Lung (tissue), 12 donors: ENCODE measurements around the gene IL17RD. TPM values are rescaled to one million over a fixed set of nuclear protein-coding genes. Genes with fewer than 3 reads are reported as not detected.

Experiments used
- ATAC-seq: fragments of 200-7000 bp; cut with Tn5 transposase; one replicate; pipeline ENCODE4 v1.9.1; 2020; ENCODE audit warnings: moderate number of reproducible peaks; ENCODE audit not compliant: insufficient read depth, low FRiP score
- DNase-seq, 3 donors: peaks; one replicate each; pipeline ENCODE4 v3.0.0-alpha.2; 2013 to 2017
- H3K27ac ChIP-seq, 2 donors: one replicate each; pipeline ENCODE4 v1.5.1; 2013; ENCODE audit warnings: mild to moderate bottlenecking in 2 of 2, moderate library complexity in 2 of 2, control low read depth in 1 of 2, inconsistent platforms in 1 of 2, low read depth in 1 of 2, low read length in 1 of 2
- H3K27me3 ChIP-seq, 3 donors: one replicate each; pipeline ENCODE4 v1.5.1; 2013; ENCODE audit warnings: low read length in 2 of 3; ENCODE audit not compliant: control insufficient read depth in 3 of 3, insufficient read depth in 3 of 3
- H3K36me3 ChIP-seq, 4 donors: one replicate each; pipeline ENCODE4 v1.5.1; 2013; ENCODE audit warnings: low read length in 4 of 4, mild to moderate bottlenecking in 1 of 4, moderate library complexity in 1 of 4; ENCODE audit not compliant: control insufficient read depth in 4 of 4, insufficient read depth in 4 of 4
- H3K4me1 ChIP-seq, 5 donors: one replicate each; pipeline ENCODE4 v1.5.1; 2013; ENCODE audit warnings: low read length in 5 of 5, mild to moderate bottlenecking in 2 of 5, moderate library complexity in 1 of 5; ENCODE audit not compliant: control insufficient read depth in 5 of 5, insufficient read depth in 5 of 5
- H3K4me3 ChIP-seq: one replicate; pipeline ENCODE4 v1.5.1; 2013; ENCODE audit warnings: mild to moderate bottlenecking, control low read depth, moderate library complexity
- H3K9ac ChIP-seq, 2 donors: one replicate each; pipeline ENCODE4 v1.5.1; 2013; ENCODE audit warnings: low read length in 2 of 2, control low read depth in 1 of 2; ENCODE audit not compliant: insufficient read depth in 1 of 2
- H3K9me3 ChIP-seq, 4 donors: one replicate each; pipeline ENCODE4 v1.5.1; 2013; ENCODE audit warnings: low read length in 3 of 4, mild to moderate bottlenecking in 1 of 4, moderate library complexity in 1 of 4; ENCODE audit not compliant: control insufficient read depth in 4 of 4, insufficient read depth in 3 of 4
- WGBS, 2 donors: extraction: QIAGEN DNeasy Blood & Tissue Kit; methylation state at CpG; one replicate each; pipeline ENCODE4 v1.1.7; 2013; 5-methylcytosine and 5-hydroxymethylcytosine counted together
- polyA plus RNA-seq, 2 donors: library from polyadenylated mRNA; stranded (reverse); fragments of 200-250 nt; gene quantifications; one replicate each; pipeline ENCODE4 v1.2.1, GENCODE V29; 2013
- total RNA-seq, 2 donors: library from RNA; depleted of rRNA in 1 of 2; stranded (reverse); fragments of >200 nt in 1 of 2; gene quantifications; one replicate each; pipeline ENCODE4 v1.2.1, GENCODE V29; 2014 to 2021
- TF ChIP-seq, protein P1 (sequence below): IDR thresholded peaks from 2 replicates; pipeline ENCODE4 v1.5.1; 2012; ENCODE audit warnings: mild to moderate bottlenecking; ENCODE audit errors: control extremely low read depth, extremely low read depth
- donor health status: control.
- donor health status: control.
- donor health status: Bipolar disorder and iron deficiency.
- donor health status: healthy.
- donor health status: DM: yes; HTN: yes; CAD: no.

The IL17RD gene
- total and polyA plus RNA-seq, 4 donors: 0.22 to 4.8 (median 1.1) TPM

DNA sequence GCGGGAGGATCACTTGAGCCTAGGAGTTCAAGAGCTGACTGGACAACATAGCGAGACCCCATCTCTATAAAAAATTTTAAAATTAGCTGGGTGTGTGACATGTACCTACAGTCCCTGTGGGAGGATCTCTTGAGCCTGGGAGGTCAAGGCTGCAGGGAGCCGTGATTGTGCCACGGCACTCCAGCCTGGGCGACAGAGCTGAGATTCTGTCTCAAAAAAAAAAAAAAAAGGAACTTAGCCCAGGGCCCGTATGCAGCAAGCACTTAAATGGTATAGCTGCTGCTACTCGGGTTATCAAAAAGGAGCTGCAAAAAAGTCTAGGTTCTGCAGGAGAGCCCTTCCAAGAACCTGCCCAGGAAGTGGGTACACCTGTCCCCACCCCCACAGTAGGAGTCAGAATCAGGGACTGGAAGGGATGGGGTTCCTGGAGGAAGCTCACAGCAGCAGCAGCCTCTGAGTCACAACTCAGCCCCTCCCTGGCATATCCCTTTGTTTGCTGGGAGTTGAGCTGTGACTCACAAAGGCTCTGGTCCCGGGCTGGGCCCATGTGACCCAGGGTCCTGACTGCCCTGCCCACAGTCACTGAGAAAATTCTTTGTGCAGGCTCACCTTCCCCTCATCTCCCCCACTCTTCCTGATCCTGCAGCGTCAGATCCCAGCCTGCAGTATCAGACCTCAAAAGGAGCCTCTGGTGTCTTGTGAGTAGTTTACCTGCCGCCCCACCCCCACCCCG is 104.9 kb downstream of the IL17RD start, which contains the start of gene SPATA12:
TSS of gene SPATA12 (plus strand) at position 576 of the 733 bp plus-strand sequence. CDS start 13,031 bp downstream, outside the sequence.
- H3K4me3 ChIP-seq: no peak within 1 kb of the TSS
- peak in 1 of 3 donors; percentile 24 for DNase-seq
- H3K27me3 ChIP-seq: no peaks in the 10 kb centered on the region
- H3K9ac ChIP-seq: no peak within 1 kb of the TSS
- peak; percentile 89 for ATAC-seq
- H3K9me3 ChIP-seq: no peaks in the 10 kb centered on the region
- TF ChIP-seq, protein P1, sequence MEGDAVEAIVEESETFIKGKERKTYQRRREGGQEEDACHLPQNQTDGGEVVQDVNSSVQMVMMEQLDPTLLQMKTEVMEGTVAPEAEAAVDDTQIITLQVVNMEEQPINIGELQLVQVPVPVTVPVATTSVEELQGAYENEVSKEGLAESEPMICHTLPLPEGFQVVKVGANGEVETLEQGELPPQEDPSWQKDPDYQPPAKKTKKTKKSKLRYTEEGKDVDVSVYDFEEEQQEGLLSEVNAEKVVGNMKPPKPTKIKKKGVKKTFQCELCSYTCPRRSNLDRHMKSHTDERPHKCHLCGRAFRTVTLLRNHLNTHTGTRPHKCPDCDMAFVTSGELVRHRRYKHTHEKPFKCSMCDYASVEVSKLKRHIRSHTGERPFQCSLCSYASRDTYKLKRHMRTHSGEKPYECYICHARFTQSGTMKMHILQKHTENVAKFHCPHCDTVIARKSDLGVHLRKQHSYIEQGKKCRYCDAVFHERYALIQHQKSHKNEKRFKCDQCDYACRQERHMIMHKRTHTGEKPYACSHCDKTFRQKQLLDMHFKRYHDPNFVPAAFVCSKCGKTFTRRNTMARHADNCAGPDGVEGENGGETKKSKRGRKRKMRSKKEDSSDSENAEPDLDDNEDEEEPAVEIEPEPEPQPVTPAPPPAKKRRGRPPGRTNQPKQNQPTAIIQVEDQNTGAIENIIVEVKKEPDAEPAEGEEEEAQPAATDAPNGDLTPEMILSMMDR: no peak
- peaks cover 0 to 4% (median 0%) of the 10 kb centered on the region in 5 donors for H3K4me1 ChIP-seq
- no peaks in the 10 kb centered on the region for H3K36me3 ChIP-seq
- 55 to 58% methylated on average over 11 of the region's 11 CpGs for WGBS, 2 donors
- peak within 1 kb of the TSS in 1 of 2 donors; percentile 83 for H3K27ac ChIP-seq

DNA sequence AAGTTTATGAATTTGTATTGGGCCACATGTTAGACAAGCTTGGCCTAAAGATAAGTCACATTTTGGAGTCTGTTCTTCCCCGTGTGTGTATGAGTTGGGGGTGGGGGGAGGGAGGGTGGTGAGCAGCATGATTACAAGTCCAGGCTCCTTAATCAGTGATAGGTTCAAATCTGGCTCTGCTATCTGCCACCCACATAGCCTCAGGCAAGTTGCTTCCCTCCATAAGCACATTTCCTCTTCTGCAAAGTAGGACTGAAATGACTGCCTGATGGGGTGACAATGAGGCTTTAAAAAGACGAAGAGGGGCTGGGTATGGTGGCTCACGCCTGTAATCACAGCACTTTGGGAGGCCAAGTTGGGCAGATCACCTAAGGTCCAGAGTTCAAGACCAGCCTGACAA is 105.7 kb downstream of the IL17RD start:
- Histone ChIP-seq H3K27ac (no peak overlapping the region), H3K4me3 (no peak overlapping the region), H3K9ac (no peak overlapping the region), H3K27me3 (no peaks in the 10 kb centered on the region), H3K36me3 (no peaks in the 10 kb centered on the region), H3K9me3 (no peaks in the 10 kb centered on the region), H3K4me1 (peaks cover 0 to 4% (median 0%) of the 10 kb centered on the region in 5 donors)
- TF ChIP-seq, protein P1: no peak
- no peak for ATAC-seq
- 43 to 60% methylated on average over 3 of the region's 3 CpGs for WGBS, 2 donors
- no peak for DNase-seq

DNA sequence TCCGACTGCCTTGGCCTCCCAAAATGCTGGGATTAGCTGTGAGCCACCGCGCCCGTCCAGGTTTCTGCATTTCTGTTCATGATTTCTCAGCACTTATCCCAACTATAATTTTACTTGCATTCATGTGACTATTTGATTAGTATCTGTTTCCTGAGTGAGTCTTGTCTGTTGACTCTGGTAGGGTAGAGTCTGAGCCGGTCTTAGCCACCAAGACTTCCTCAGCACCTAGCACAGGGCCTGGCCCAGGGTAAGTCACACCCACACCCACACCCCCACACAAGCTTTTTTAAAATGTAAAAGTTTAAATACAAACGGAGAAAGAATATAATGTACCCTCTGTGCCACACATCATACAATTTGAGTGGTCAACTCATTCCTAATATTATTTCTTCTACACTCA is 107.8 kb downstream of the IL17RD start:
- no peak for ATAC-seq

More for the DNA sequence above, 107.8 kb downstream of the IL17RD start:
- Histone ChIP-seq H3K27me3 (no peaks in the 10 kb centered on the region), H3K9ac (no peak overlapping the region), H3K9me3 (no peaks in the 10 kb centered on the region), H3K36me3 (no peaks in the 10 kb centered on the region), H3K4me1 (peaks cover 0 to 4% (median 0%) of the 10 kb centered on the region in 5 donors), H3K27ac (no peak overlapping the region), H3K4me3 (no peak overlapping the region)
- no peak for DNase-seq
- WGBS, 2 donors: 60 to 66% methylated on average over 6 of the region's 6 CpGs
- TF ChIP-seq, protein P1: no peak
